Naive B cell (primary cell): ENCODE data around the gene BIK. TPM values are rescaled to one million over a fixed set of nuclear protein-coding genes. Genes with fewer than 3 reads are reported as not detected.

Source experiments
- ATAC-seq, 2 donors: fragments of 150-1000 bp; cut with Tn5 transposase; 2 replicates each; pipeline ENCODE4 v1.10.0; 2021; ENCODE audit warnings: low read depth in 2 of 2, mild to moderate bottlenecking in 2 of 2, moderate library complexity in 2 of 2
- DNase-seq: peaks from one replicate; pipeline ENCODE4 v3.0.0; 2022
- H3K27ac Mint-ChIP-seq, 6 donors: one replicate each; pipeline ENCODE4 v1.8.0; 2020 to 2022; ENCODE audit warnings: mild to moderate bottlenecking in 6 of 6, mixed read lengths in 6 of 6, moderate library complexity in 5 of 6, inconsistent platforms in 2 of 6
- H3K27me3 Mint-ChIP-seq, 3 donors: one replicate each; pipeline ENCODE4 v1.8.0; 2021 to 2022; ENCODE audit warnings: mixed read lengths in 3 of 3, mild to moderate bottlenecking in 1 of 3
- H3K36me3 Mint-ChIP-seq, 2 donors: one replicate each; pipeline ENCODE4 v1.8.0; 2020 to 2022; ENCODE audit warnings: mixed read lengths in 2 of 2, inconsistent platforms in 1 of 2, mild to moderate bottlenecking in 1 of 2
- H3K4me1 Mint-ChIP-seq, 3 donors: one replicate each; pipeline ENCODE4 v1.8.0; 2020 to 2022; ENCODE audit warnings: mixed read lengths in 3 of 3, inconsistent platforms in 1 of 3, mild to moderate bottlenecking in 1 of 3, moderate library complexity in 1 of 3
- H3K4me3 Mint-ChIP-seq, 8 donors: one replicate each; pipeline ENCODE4 v1.8.0; 2020 to 2022; ENCODE audit warnings: mild to moderate bottlenecking in 8 of 8, mixed read lengths in 8 of 8, moderate library complexity in 8 of 8, inconsistent platforms in 2 of 8
- H3K9me3 Mint-ChIP-seq, 7 donors: one replicate each; pipeline ENCODE4 v1.8.0; 2020 to 2022; ENCODE audit warnings: mixed read lengths in 7 of 7, mild to moderate bottlenecking in 5 of 7, inconsistent platforms in 2 of 7, moderate library complexity in 1 of 7
- polyA plus RNA-seq, 6 donors: library from polyadenylated mRNA; unstranded; fragments of 300-500 nt; fragmentation: Illumina TruSeq; gene quantifications; one replicate each; pipeline ENCODE4 v1.2.3, GENCODE V29; 2021; ENCODE audit warnings: low read depth in 6 of 6

Gene BIK
- polyA plus RNA-seq, 6 donors from 2014 or later: 0.49 to 0.86 (median 0.78) TPM; not detected in 3

DNA sequence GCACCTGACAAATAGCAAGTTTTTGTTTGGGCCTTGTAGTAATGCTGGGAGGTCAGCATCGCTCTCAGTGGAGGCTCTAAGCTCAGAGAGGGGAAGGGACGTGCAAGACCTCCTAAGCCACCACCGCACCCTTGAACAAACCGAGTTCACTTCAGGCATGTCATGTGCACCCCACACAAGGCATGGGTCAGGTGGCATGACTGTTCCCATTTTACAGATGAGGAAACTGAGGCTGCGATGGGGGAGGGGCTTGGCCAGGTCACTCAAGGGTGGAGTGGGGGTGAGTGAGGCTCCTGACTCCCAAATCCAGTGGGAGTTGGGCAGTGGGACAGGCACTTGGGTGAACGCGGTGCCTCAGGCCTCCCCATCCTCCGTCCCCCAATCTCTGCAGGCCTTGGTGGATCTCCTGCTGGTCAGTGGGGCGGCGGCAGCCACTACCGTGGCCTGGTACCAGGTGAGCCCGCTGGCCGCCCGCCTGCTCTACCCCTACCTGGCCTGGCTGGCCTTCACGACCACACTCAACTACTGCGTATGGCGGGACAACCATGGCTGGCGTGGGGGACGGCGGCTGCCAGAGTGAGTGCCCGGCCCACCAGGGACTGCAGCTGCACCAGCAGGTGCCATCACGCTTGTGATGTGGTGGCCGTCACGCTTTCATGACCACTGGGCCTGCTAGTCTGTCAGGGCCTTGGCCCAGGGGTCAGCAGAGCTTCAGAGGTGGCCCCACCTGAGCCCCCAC is 52.0 kb downstream of the BIK start:
- H3K4me1 Mint-ChIP-seq: peaks cover 17 to 25% (median 21%) of the 10 kb centered on the region in 3 donors

DNA sequence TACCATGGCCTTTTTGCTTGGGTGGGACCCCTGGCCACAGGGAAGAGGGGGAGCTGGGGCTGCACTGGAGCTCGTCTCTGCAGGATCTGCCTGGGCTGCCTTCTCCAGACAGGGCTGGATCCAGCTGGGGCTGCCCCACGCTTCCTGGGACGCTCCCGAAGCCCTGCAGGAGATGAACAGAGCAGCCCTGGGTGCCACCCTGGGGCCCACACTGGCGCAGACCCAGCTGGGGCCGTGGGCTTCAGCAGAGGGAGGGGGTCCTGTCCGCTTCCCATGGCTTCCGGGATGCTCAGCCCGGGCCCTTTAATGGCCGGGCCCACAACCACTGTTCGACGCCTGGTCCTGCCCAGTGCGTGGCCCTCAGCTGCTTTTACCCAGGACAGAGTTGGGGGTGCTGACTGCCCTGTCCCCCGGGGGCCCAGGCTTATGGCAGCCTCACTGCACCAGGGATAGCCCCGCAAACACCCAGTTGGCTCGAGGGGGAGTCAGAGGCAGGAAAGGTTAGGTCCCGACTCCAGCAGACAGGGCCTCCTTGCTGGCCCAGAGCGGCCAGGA is 52.8 kb downstream of the BIK start:
- H3K4me3 Mint-ChIP-seq: peak overlapping the region in 2 of 8 donors; percentile 14 to 24

More for the DNA sequence above, 52.0 kb downstream of the BIK start:
- H3K4me3 Mint-ChIP-seq: no peak overlapping the region
- H3K27me3 Mint-ChIP-seq: no peaks in the 10 kb centered on the region
- H3K27ac Mint-ChIP-seq: no peak overlapping the region
- ATAC-seq (no peak), DNase-seq (no peak)
- peaks cover 0 to 4% of the 10 kb centered on the region in 2 donors for H3K36me3 Mint-ChIP-seq
- no peaks in the 10 kb centered on the region for H3K9me3 Mint-ChIP-seq

DNA sequence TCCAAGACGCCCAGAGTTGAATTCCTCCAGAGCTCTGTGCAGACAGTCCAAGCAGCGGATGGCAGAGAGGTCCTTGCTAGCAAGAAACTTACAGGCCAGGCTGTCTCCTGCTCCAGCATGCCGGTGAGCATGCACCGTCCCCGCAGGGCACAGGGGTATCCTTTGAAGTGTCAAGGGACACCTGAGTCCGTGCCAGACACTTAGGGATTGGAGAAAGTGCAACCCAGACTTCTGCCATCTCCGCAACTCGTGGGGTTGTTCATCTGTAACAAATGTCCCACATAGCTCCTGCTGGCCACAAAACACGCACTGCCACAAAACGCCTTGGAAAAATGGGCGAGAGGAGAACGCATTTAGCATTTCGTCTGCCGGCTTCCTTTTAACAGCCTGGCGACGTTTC is 54.1 kb downstream of the BIK start:
- no peak overlapping the region for H3K4me3 Mint-ChIP-seq
- DNase-seq (no peak), ATAC-seq (no peak)
- peaks cover 0 to 4% of the 10 kb centered on the region in 2 donors for H3K36me3 Mint-ChIP-seq
- peak overlapping the region in 2 of 6 donors; percentile 14 to 93 for H3K27ac Mint-ChIP-seq
- H3K27me3 Mint-ChIP-seq: no peaks in the 10 kb centered on the region
- peaks cover 13 to 17% (median 16%) of the 10 kb centered on the region in 3 donors for H3K4me1 Mint-ChIP-seq
- no peaks in the 10 kb centered on the region for H3K9me3 Mint-ChIP-seq

More for the DNA sequence above, 52.8 kb downstream of the BIK start:
- no peak for ATAC-seq
- Mint-ChIP-seq H3K9me3 (no peaks in the 10 kb centered on the region), H3K4me1 (peaks cover 15 to 20% (median 17%) of the 10 kb centered on the region in 3 donors), H3K27ac (peak overlapping the region in 2 of 6 donors; percentile 14 to 92), H3K36me3 (peaks cover 0 to 4% of the 10 kb centered on the region in 2 donors), H3K27me3 (no peaks in the 10 kb centered on the region)
- DNase-seq: no peak

DNA sequence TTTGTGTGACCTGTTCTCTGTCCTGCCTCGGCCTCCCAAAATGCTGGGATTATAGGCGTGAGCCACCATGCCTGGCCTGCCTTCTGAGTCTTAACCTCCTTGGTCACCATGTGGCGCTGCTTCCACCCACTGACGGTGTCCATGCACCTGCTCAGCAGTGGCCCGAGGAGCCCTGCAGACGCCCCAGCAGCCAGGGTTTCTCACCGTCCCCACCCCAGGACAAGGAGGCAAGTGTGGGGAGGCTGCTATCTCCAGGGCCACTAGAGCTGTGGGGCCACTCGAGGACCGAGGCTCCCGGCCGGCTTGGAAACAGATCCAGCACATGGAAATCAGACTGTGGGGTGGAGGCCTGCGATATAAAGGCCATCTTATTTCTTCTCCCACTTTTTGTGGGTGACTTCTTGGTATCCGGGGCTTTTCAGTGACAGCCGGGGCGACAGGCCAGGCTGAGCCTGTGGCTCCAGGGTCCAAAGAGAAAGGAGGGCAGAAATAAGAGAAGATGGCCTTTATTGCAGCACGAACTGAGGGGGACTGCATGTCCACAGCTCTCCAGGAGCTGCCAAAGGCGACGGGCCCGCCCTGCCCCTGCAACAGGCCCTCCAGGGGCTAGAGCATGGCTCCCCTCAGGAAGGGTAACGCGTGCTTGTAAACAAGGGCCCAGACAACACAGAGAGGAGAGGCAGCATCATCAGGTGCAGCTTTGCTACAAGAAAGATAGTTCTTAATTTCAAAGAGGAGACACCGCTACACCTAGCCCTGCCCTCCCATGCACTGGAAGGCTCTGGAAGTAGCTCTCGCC is 55.8 kb downstream of the BIK start:
- Mint-ChIP-seq H3K4me3 (peak overlapping the region in 1 of 8 donors; percentile 56), H3K27me3 (no peaks in the 10 kb centered on the region), H3K36me3 (peaks cover 0 to 4% of the 10 kb centered on the region in 2 donors), H3K9me3 (no peaks in the 10 kb centered on the region), H3K27ac (no peak overlapping the region), H3K4me1 (peaks cover 9 to 17% (median 13%) of the 10 kb centered on the region in 3 donors)
- ATAC-seq (no peak), DNase-seq (no peak)

DNA sequence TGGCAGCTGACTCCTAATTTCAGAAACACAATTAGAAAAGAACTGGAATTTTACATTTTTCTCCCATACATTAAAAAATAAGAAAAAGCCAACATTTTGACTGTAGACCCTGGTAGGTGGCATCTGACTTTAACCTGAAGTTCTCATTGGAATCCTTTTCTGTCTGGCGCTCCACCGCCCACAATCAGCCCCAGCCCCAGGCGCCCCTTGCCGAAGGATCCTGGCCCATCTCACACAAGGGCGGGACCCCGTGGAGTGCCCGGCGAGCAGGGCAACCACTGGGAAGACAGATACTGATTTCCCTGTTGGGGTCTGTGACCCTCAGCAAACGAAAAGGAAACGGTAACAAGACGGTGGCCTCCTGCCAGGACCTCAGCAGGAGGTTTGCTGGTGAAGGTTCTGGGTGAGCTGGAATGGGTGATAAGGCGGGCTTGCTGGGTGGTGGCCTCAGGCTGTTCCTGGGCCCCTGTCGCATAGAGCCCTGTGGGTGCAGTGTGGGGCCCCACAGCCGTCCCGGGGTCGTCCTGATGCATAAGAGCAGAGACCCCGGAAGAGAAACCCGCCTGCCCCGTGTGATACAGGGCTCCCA is 56.5 kb downstream of the BIK start:
- ATAC-seq (no peak), DNase-seq (no peak)
- Mint-ChIP-seq H3K27ac (no peak overlapping the region), H3K9me3 (no peaks in the 10 kb centered on the region), H3K36me3 (peaks cover 0 to 4% of the 10 kb centered on the region in 2 donors), H3K4me1 (peaks cover 9 to 17% (median 13%) of the 10 kb centered on the region in 3 donors), H3K4me3 (no peak overlapping the region), H3K27me3 (no peaks in the 10 kb centered on the region)

DNA sequence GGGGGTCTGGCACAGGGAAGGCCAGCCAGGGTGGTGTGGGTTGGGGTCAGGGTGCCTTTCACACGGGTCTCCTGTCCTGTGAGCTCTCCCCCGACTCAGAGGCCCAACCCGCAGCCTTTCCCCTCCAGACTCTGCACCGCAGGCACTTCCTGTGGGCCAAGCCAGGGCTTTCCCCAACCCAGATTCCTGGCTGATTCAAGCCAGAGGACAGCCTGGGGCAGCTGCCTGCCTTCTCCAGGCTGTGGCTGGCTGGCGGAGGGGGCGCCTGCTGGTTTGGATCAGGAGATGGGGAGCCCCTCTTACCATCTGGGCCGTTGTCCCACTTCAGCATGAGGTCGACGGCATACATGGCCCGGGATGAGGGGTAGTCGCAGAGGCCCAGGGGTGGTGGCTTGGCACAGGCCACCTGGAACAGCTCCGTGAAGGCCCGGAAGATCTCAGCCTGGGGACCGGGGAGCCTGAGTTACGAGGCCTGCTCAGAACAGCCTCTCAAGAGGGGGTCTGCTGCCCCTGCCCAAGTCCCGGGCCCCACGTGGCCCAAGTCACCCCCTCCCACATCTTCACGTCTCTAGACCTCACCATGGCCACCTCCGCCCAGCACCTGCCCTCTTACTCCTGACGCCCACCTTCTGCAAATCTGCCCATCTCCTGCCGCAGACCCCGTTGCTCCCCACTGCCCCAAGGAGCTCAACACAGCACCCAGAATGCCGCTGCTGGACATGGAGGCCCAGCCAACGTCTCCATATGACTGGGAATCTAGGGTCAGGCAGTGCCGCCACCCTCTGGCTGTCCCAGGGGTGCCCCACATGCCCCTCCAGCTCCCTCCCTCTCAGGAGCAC is 58.1 kb downstream of the BIK start:
- DNase-seq: no peak
- no peak for ATAC-seq
- Mint-ChIP-seq H3K27me3 (no peaks in the 10 kb centered on the region), H3K36me3 (peaks cover 4 to 8% of the 10 kb centered on the region in 2 donors), H3K4me1 (peaks cover 8 to 14% (median 11%) of the 10 kb centered on the region in 3 donors), H3K4me3 (no peak overlapping the region), H3K27ac (peak overlapping the region in 2 of 6 donors; percentile 6 to 62), H3K9me3 (no peaks in the 10 kb centered on the region)

DNA sequence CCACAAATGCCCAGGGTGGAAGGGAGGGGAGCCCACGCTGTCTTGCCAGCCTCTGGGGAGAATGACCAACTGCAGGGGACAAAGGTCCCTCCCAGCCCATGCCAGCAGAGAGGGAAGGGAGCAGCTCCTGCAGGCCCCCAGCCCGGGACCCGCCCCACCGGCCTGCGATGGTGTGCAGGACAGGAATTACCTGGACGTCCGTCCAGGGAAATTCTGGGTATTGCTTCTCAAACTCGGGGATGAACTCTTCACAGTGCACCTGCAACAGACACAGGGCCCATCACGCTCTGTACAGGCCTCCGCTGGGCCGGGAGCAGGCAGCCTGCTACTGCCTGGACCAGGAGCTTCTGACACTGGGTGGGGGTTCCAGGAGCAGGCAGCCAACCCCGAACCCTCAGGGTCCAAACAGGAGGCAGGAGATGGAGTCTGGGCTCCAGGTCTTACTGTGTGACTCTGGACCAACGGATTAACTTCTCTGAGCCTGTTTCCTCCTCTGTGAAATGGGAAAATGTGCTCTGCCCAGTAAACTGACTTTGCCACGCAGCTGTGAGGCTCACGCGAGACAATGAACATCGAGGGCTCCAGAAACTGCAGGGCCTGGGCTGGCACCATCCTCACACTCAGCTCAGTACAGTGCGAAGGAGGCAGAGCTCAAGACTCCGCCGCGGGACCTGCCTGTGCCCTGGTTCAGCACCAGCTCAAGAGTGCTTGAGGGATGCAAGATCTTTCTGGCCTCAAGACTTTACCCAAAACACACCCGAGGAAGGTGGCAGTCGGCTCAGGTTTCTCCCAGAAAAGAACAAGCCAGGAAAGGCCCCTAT is 59.0 kb downstream of the BIK start:
- Mint-ChIP-seq H3K4me3 (no peak overlapping the region), H3K36me3 (peaks cover 0 to 8% of the 10 kb centered on the region in 2 donors), H3K27ac (no peak overlapping the region), H3K9me3 (no peaks in the 10 kb centered on the region), H3K27me3 (no peaks in the 10 kb centered on the region), H3K4me1 (peaks cover 0 to 5% (median 2%) of the 10 kb centered on the region in 3 donors)
- DNase-seq: no peak
- ATAC-seq: no peak

DNA sequence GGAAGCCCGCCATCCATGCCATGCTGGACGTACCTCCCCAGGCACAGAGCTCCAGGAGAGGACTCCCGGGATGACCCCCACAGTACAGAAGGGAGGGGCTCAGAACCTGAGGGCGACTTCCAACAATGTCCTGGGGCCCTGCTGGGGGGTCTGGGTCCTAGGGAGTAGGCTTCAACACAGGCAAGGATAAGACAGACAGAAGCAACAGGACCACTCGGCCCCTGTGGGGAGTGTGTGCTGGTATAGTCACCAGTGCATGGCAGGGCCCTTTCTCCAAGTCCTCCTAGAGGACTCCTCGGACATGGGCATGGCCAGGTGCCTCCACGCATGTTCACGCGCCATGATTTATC is 59.6 kb downstream of the BIK start:
- Mint-ChIP-seq H3K4me3 (no peak overlapping the region), H3K4me1 (no peaks in the 10 kb centered on the region), H3K27ac (no peak overlapping the region), H3K36me3 (peaks cover 0 to 8% of the 10 kb centered on the region in 2 donors), H3K27me3 (no peaks in the 10 kb centered on the region), H3K9me3 (no peaks in the 10 kb centered on the region)
- ATAC-seq (no peak), DNase-seq (no peak)

DNA sequence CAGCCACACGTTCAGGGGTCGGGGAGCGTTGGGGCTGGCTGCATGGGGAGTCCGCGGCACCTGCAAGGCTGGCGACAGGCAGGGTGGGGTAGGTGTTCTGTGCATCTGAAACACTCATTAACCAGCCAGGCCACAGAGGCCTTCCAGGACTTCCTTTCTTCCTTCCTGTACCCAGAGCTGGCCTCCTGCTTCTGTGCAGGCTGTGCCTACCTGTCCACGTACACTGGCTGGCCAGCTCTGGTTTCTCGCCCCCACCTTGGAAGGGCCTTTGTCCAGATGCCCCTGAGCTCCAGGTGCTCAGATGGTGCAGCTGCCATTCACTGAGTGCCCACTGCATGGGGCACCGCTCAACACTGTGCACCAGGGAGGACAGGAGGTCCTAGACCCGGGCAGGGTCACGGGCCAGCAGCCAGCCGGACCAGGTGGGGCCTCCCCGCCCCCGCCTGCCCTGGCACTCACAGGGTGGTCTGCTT is 60.5 kb downstream of the BIK start:
- no peak for ATAC-seq
- Mint-ChIP-seq H3K36me3 (peaks cover 0 to 8% of the 10 kb centered on the region in 2 donors), H3K4me1 (no peaks in the 10 kb centered on the region)

DNA sequence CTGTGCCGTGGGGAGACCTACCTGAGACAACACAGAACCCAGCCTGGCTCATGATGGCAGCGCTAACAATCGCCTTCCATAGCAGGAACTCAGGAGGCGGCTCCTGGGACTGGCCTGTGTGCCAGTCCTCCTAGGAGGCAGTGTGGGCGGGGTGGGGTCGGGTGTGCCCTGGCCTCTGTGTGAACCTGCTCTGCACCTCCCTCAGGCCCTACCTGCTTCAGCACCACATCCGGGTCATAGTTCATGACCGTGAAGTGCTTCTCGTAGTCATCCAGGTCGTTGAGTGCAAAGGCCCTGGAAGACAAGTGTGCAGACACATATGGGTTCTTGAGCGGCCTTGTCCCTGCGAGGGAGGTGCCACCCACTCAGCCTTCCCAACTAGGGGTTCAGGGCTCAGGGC is 61.1 kb downstream of the BIK start:
- H3K4me1 Mint-ChIP-seq: no peaks in the 10 kb centered on the region
- H3K27ac Mint-ChIP-seq: peak overlapping the region in 1 of 6 donors; percentile 65
- ATAC-seq (no peak), DNase-seq (no peak)
- H3K36me3 Mint-ChIP-seq: peaks cover 0 to 8% of the 10 kb centered on the region in 2 donors
- H3K9me3 Mint-ChIP-seq: no peaks in the 10 kb centered on the region
- no peaks in the 10 kb centered on the region for H3K27me3 Mint-ChIP-seq
- H3K4me3 Mint-ChIP-seq: no peak overlapping the region

More for the DNA sequence above, 60.5 kb downstream of the BIK start:
- no peaks in the 10 kb centered on the region for H3K9me3 Mint-ChIP-seq
- H3K4me3 Mint-ChIP-seq: no peak overlapping the region
- no peaks in the 10 kb centered on the region for H3K27me3 Mint-ChIP-seq
- no peak for DNase-seq
- no peak overlapping the region for H3K27ac Mint-ChIP-seq

DNA sequence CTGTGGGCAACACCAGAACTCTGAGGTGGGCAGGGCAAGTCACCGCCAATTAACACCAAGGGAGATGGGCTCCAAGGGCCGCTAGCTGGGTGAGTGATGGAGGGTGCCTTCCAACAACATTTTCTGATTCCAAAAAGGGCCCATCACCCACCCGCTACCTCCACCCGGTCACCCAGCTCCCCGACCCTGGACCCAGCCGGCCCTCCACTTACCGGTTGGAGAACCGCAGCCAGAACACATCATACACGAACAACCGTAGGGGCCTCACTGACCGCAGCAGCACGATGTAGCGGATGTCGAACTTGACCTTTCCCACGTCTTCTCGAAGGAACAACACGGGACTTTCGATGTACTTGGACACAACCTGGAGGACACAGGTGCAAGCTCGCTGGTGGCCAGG is 61.6 kb downstream of the BIK start:
- peaks cover 0 to 8% of the 10 kb centered on the region in 2 donors for H3K36me3 Mint-ChIP-seq
- H3K27me3 Mint-ChIP-seq: no peaks in the 10 kb centered on the region

DNA sequence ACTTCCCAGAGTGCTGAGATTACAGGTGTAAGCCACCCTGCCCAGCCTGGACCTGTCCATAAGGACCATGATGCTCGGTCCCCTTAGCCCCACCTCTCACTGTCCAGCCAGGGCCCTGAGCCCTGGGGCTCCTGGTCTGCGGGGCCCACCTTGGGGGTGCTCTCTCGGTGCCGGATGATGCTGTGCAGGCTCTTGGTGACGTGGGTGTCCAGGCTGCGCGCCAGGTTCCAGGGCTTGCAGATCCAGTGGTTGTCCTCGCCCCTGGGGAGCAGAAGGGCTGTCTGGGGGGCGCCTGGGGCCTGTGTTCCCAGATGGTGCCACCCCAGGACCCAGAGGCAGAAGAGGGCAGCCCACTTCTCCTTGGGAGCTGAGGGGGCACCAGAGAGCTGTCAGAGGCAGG is 63.0 kb downstream of the BIK start:
- H3K4me1 Mint-ChIP-seq: no peaks in the 10 kb centered on the region
- H3K27ac Mint-ChIP-seq: no peak overlapping the region
- H3K36me3 Mint-ChIP-seq: peaks cover 0 to 8% of the 10 kb centered on the region in 2 donors
- DNase-seq: no peak
- no peaks in the 10 kb centered on the region for H3K27me3 Mint-ChIP-seq
- H3K4me3 Mint-ChIP-seq: no peak overlapping the region
- ATAC-seq: no peak
- H3K9me3 Mint-ChIP-seq: no peaks in the 10 kb centered on the region

More for the DNA sequence above, 61.6 kb downstream of the BIK start:
- ATAC-seq (no peak), DNase-seq (no peak)
- Mint-ChIP-seq H3K27ac (no peak overlapping the region), H3K4me1 (no peaks in the 10 kb centered on the region), H3K4me3 (no peak overlapping the region), H3K9me3 (no peaks in the 10 kb centered on the region)
